HepG2 (cell line): ENCODE measurements around the gene ZFR2.

ENCODE experiments used
- EP300 ChIP-seq, 3 experiments: sonication (generic) in 1 of 3; formaldehyde crosslinking in 1 of 3; IDR thresholded peaks; 2 replicates each; pipeline versions ENCODE4 v1.5.1 to v1.6.1; 2011 to 2020; ENCODE audit warnings: low read depth in 2 of 3, low read length in 2 of 3, borderline replicate concordance in 1 of 3, improper control_type of control experiment in 1 of 3, mild to moderate bottlenecking in 1 of 3, missing genetic modification reagents in 1 of 3, moderate library complexity in 1 of 3
- EZH2 ChIP-seq: conservative IDR thresholded peaks from 2 replicates; pipeline ENCODE4 v1.6.1; 2012; ENCODE audit warnings: mild to moderate bottlenecking, low read depth, low read length, moderate library complexity
- JUNB ChIP-seq: sonication (generic); formaldehyde crosslinking; IDR thresholded peaks from 2 replicates; pipeline ENCODE4 v1.8.0; 2022; ENCODE audit warnings: missing genetic modification reagents, mild to moderate bottlenecking, borderline replicate concordance
- KAT7 ChIP-seq: IDR thresholded peaks from 2 replicates; pipeline ENCODE4 v1.6.1; 2018; ENCODE audit warnings: borderline replicate concordance, missing compliant biosample characterization
- KLF12 ChIP-seq: sonication (generic); formaldehyde crosslinking; IDR thresholded peaks from 2 replicates; pipeline ENCODE4 v1.4.0; 2020; ENCODE audit warnings: missing genetic modification reagents, borderline replicate concordance
- MIER3 ChIP-seq: IDR thresholded peaks from 2 replicates; pipeline ENCODE4 v1.6.1; 2016; ENCODE audit warnings: missing compliant biosample characterization, borderline replicate concordance
- POLR2A ChIP-seq, 2 experiments: IDR thresholded peaks; 2 replicates each; pipeline ENCODE4 v1.6.1; 2011; ENCODE audit warnings: low read depth in 2 of 2, low read length in 2 of 2, mild to moderate bottlenecking in 1 of 2, moderate library complexity in 1 of 2; ENCODE audit not compliant: insufficient read depth in 1 of 2
- SIN3A ChIP-seq: IDR thresholded peaks from 2 replicates; pipeline ENCODE4 v1.6.1; 2011; ENCODE audit warnings: low read depth, mild to moderate bottlenecking, control low read depth, low read length, borderline replicate concordance
- ZNF263 ChIP-seq: sonication (generic); formaldehyde crosslinking; IDR thresholded peaks from 2 replicates; pipeline ENCODE4 v1.4.0; 2020; ENCODE audit warnings: missing genetic modification reagents
- TF ChIP-seq, protein P1 (sequence below): sonication (generic); formaldehyde crosslinking; IDR thresholded peaks from 2 replicates; pipeline ENCODE4 v1.5.0; 2020; ENCODE audit warnings: missing genetic modification reagents
- TF ChIP-seq, protein P2 (sequence below): IDR thresholded peaks from 2 replicates; pipeline ENCODE4 v1.6.1; 2016; ENCODE audit warnings: low read depth, control low read depth
- TF ChIP-seq, protein P3 (sequence below): sonication (generic); formaldehyde crosslinking; IDR thresholded peaks from 2 replicates; pipeline ENCODE4 v1.5.0; 2020; ENCODE audit warnings: mild to moderate bottlenecking, missing genetic modification reagents, moderate library complexity
- TF ChIP-seq, protein P4 (sequence below): sonication (generic); formaldehyde crosslinking; IDR thresholded peaks from 2 replicates; pipeline ENCODE4 v1.5.0; 2020; ENCODE audit warnings: missing genetic modification reagents

DNA sequence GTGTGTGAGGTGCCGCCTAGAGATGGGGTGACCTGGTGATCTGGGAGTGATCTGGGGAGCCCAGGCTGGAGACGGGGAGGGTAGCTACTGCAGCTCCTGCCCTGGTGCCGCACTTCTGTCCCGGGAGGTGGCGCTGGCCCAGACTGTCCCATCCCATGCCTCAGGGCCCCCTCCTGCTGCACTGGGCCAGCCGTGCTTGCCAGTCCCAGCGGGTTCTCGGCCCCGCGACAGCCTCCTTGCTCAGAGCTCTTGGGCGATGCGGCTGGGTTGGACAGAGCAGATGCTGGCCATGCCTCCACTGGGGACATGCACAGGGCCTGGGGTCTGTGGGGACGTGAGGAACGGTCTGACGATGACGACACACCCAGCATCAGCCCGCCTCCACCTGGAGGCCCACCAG is 99.3 kb downstream of the ZFR2 start:
- TF ChIP-seq MIER3 = no peak
- no peak for TF ChIP-seq POLR2A (IDR thresholded peaks at IDR 0.05; ENCODE audit: insufficient read depth in 1 of 2, low read depth in 2 of 2, low read length in 2 of 2)
- TF ChIP-seq, protein P1, sequence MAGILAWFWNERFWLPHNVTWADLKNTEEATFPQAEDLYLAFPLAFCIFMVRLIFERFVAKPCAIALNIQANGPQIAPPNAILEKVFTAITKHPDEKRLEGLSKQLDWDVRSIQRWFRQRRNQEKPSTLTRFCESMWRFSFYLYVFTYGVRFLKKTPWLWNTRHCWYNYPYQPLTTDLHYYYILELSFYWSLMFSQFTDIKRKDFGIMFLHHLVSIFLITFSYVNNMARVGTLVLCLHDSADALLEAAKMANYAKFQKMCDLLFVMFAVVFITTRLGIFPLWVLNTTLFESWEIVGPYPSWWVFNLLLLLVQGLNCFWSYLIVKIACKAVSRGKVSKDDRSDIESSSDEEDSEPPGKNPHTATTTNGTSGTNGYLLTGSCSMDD (CRISPR knock-in tag) = no peak
- TF ChIP-seq EZH2 = no peak
- TF ChIP-seq KLF12 (CRISPR knock-in tag) = no peak
- no peak for TF ChIP-seq JUNB (CRISPR knock-in tag)
- TF ChIP-seq, protein P2, sequence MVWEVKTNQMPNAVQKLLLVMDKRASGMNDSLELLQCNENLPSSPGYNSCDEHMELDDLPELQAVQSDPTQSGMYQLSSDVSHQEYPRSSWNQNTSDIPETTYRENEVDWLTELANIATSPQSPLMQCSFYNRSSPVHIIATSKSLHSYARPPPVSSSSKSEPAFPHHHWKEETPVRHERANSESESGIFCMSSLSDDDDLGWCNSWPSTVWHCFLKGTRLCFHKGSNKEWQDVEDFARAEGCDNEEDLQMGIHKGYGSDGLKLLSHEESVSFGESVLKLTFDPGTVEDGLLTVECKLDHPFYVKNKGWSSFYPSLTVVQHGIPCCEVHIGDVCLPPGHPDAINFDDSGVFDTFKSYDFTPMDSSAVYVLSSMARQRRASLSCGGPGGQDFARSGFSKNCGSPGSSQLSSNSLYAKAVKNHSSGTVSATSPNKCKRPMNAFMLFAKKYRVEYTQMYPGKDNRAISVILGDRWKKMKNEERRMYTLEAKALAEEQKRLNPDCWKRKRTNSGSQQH (CRISPR knock-in tag) = no peak
- no peak for TF ChIP-seq SIN3A
- TF ChIP-seq EP300 (IDR thresholded peaks at IDR 0.05; ENCODE audit: low read depth in 2 of 2, low read length in 2 of 2) = no peak
- no peak for TF ChIP-seq EP300 (CRISPR knock-in tag; IDR thresholded peaks at IDR 0.05; ENCODE audit: borderline replicate concordance)
- TF ChIP-seq, protein P3, sequence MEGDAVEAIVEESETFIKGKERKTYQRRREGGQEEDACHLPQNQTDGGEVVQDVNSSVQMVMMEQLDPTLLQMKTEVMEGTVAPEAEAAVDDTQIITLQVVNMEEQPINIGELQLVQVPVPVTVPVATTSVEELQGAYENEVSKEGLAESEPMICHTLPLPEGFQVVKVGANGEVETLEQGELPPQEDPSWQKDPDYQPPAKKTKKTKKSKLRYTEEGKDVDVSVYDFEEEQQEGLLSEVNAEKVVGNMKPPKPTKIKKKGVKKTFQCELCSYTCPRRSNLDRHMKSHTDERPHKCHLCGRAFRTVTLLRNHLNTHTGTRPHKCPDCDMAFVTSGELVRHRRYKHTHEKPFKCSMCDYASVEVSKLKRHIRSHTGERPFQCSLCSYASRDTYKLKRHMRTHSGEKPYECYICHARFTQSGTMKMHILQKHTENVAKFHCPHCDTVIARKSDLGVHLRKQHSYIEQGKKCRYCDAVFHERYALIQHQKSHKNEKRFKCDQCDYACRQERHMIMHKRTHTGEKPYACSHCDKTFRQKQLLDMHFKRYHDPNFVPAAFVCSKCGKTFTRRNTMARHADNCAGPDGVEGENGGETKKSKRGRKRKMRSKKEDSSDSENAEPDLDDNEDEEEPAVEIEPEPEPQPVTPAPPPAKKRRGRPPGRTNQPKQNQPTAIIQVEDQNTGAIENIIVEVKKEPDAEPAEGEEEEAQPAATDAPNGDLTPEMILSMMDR (CRISPR knock-in tag) = no peak
- TF ChIP-seq, protein P4, sequence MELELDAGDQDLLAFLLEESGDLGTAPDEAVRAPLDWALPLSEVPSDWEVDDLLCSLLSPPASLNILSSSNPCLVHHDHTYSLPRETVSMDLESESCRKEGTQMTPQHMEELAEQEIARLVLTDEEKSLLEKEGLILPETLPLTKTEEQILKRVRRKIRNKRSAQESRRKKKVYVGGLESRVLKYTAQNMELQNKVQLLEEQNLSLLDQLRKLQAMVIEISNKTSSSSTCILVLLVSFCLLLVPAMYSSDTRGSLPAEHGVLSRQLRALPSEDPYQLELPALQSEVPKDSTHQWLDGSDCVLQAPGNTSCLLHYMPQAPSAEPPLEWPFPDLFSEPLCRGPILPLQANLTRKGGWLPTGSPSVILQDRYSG (CRISPR knock-in tag) = no peak
- no peak for TF ChIP-seq KAT7 (CRISPR knock-in tag)
- no peak for TF ChIP-seq ZNF263 (CRISPR knock-in tag)
